Neuron (in vitro differentiated cells): ENCODE data around the gene DOCK4.
"Not testable (repeated sequence)": the region's sequence is repeated elsewhere in the genome, so short reads cannot be mapped to it uniquely, and the experiment has no call there.

Source experiments
- H2AFZ ChIP-seq: one replicate; pipeline ENCODE4 v1.6.1; 2013; ENCODE audit warnings: low read depth, mild to moderate bottlenecking, inconsistent platforms, low read length, moderate library complexity
- H3K27me3 ChIP-seq: one replicate; pipeline ENCODE4 v1.6.1; 2013; ENCODE audit warnings: low read length; ENCODE audit not compliant: insufficient read depth
- H3K36me3 ChIP-seq: one replicate; pipeline ENCODE4 v1.6.1; 2013; ENCODE audit warnings: low read length; ENCODE audit not compliant: insufficient read depth
- H3K4me1 ChIP-seq: one replicate; pipeline ENCODE4 v1.6.1; 2013; ENCODE audit warnings: low read length; ENCODE audit not compliant: insufficient read depth
- H3K4me3 ChIP-seq: 2 replicates; pipeline ENCODE4 v1.5.1; 2013; ENCODE audit warnings: mild to moderate bottlenecking, low read length, moderate library complexity
- H3K9me3 ChIP-seq: one replicate; pipeline ENCODE4 v1.6.1; 2013; ENCODE audit warnings: low read length

Gene DOCK4

GRCh38 chr7:111942450-111943081, 263.6 kb downstream of the DOCK4 start:
- H2AFZ ChIP-seq: no peak overlapping the region
- peaks cover 9% of the 10 kb centered on the region for H3K9me3 ChIP-seq
- no peak overlapping the region for H3K4me3 ChIP-seq
- no peaks in the 10 kb centered on the region for H3K4me1 ChIP-seq
- H3K36me3 ChIP-seq: peaks cover 8% of the 10 kb centered on the region
- H3K27me3 ChIP-seq: no peaks in the 10 kb centered on the region

GRCh38 chr7:111937163-111937562, 269.0 kb downstream of the DOCK4 start:
- no peak overlapping the region for H2AFZ ChIP-seq

GRCh38 chr7:111933609-111934008, 272.6 kb downstream of the DOCK4 start:
- Histone ChIP-seq H3K9me3 (no peaks in the 10 kb centered on the region), H3K4me3 (no peak overlapping the region), H3K4me1 (no peaks in the 10 kb centered on the region), H3K36me3 (peaks cover 3% of the 10 kb centered on the region), H2AFZ (no peak overlapping the region), H3K27me3 (no peaks in the 10 kb centered on the region)

More at GRCh38 chr7:111937163-111937562, 269.0 kb downstream of the DOCK4 start:
- H3K4me3 ChIP-seq: no peak overlapping the region
- no peaks in the 10 kb centered on the region for H3K4me1 ChIP-seq
- no peaks in the 10 kb centered on the region for H3K9me3 ChIP-seq
- H3K36me3 ChIP-seq: peaks cover 5% of the 10 kb centered on the region
- H3K27me3 ChIP-seq: no peaks in the 10 kb centered on the region

- no peak overlapping the region for H2AFZ ChIP-seq
- no peaks in the 10 kb centered on the region for H3K4me1 ChIP-seq
- H3K27me3 ChIP-seq: no peaks in the 10 kb centered on the region
- no peaks in the 10 kb centered on the region for H3K36me3 ChIP-seq
- H3K9me3 ChIP-seq: no peaks in the 10 kb centered on the region
- H3K4me3 ChIP-seq: no peak overlapping the region
These were observed 274.2 kb downstream of the DOCK4 start for GRCh38 chr7:111931958-111932357.

DNA sequence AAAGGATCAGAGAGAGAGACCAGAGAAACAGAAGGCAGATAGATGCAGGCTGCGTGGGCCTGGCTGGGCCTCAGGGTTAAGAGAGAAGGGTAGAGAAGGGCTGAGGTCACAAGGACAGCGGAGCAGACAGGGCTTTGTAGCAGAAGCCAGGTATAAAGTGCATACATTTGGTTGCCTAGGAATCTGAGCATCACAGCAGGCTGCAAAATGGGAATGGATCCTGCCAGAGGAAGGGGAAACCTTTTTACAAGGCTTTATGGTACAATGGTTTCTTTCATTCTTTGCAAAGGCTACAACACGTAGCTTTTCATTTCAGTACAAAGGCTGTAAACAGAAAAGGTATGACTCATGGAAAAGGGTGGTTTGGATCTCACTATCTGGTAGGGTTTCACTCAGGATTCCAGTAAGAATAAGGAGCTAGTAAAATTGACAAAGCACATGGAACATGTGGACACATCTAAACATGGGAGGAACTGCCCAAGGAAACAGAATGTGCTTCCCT, 275.1 kb downstream of the DOCK4 start:
- no peaks in the 10 kb centered on the region for H3K9me3 ChIP-seq
- no peaks in the 10 kb centered on the region for H3K36me3 ChIP-seq
- H3K27me3 ChIP-seq: no peaks in the 10 kb centered on the region
- no peaks in the 10 kb centered on the region for H3K4me1 ChIP-seq
- H2AFZ ChIP-seq: no peak overlapping the region
- no peak overlapping the region for H3K4me3 ChIP-seq

DNA sequence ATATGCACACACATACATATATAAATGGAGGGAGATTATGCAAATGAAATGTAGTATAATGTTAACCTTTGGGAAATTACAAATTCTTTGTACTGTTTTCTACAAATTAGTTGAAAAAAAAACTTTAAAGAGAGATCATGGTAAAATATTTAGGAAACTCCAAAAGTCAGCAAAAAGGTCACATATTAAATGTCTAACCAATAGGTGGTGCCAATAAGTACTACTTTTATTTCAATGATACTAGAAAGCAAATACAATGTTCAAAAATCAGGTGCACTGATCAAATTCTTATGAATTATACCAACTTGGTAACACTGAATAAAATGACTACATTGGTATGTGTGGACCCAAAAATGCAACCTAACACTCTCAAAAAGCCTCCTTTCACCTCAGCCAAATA, 276.9 kb downstream of the DOCK4 start:
- Histone ChIP-seq H2AFZ (no peak overlapping the region), H3K4me3 (no peak overlapping the region), H3K36me3 (no peaks in the 10 kb centered on the region), H3K27me3 (no peaks in the 10 kb centered on the region), H3K4me1 (no peaks in the 10 kb centered on the region), H3K9me3 (no peaks in the 10 kb centered on the region)

GRCh38 chr7:111927353-111928019, 278.7 kb downstream of the DOCK4 start:
- Histone ChIP-seq H3K27me3 (no peaks in the 10 kb centered on the region), H3K4me1 (no peaks in the 10 kb centered on the region), H2AFZ (no peak overlapping the region), H3K9me3 (no peaks in the 10 kb centered on the region), H3K36me3 (no peaks in the 10 kb centered on the region), H3K4me3 (no peak overlapping the region)

DNA sequence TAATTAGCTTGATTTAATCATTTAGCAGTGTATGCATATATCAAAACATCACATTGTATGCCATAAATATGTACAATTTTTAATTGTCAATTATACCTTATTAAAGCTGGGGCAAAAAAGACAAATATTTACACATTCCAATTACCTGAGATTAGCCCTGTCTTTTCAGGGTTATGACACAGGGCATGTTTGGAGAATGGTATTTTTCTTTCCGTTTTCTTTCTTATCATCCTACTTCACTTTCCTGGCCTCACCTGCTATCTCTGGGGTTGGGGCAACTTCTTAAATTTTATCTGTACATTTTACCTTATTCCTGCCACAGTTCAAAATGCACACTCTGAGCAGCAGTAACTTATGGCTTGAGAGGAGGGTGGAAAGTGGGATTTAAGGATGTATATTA, 285.9 kb downstream of the DOCK4 start:
- Histone ChIP-seq H3K9me3 (no peaks in the 10 kb centered on the region), H3K27me3 (no peaks in the 10 kb centered on the region), H3K4me1 (no peaks in the 10 kb centered on the region), H3K36me3 (no peaks in the 10 kb centered on the region), H2AFZ (no peak overlapping the region), H3K4me3 (no peak overlapping the region)

DNA sequence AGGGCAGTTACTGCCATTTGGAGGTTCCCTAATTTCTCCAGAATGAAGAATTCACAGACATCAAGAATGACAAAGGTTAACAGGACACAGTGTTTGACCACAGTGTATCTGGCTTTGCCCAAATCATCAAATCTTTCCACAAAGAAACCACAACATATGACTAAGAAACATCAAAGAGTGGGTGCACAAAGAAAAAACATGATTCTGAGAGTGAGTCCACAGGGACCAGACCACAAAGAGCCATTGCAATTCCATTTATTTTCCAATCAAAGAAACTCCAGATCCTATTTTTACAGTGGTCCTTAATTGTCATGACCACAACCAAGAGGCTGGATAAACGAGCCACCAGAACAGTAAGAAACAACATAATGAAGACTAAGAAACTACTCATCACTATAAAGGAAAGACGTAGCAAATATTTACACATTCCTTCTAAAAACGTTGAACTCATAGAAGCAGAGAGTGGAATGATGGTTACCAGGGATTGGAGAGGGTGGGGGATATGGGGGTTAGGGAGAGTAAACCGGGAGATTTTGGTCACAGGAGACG, 286.5 kb downstream of the DOCK4 start:
- no peaks in the 10 kb centered on the region for H3K27me3 ChIP-seq
- no peaks in the 10 kb centered on the region for H3K4me1 ChIP-seq
- no peaks in the 10 kb centered on the region for H3K9me3 ChIP-seq
- H2AFZ ChIP-seq: no peak overlapping the region
- no peaks in the 10 kb centered on the region for H3K36me3 ChIP-seq
- H3K4me3 ChIP-seq: no peak overlapping the region

DNA sequence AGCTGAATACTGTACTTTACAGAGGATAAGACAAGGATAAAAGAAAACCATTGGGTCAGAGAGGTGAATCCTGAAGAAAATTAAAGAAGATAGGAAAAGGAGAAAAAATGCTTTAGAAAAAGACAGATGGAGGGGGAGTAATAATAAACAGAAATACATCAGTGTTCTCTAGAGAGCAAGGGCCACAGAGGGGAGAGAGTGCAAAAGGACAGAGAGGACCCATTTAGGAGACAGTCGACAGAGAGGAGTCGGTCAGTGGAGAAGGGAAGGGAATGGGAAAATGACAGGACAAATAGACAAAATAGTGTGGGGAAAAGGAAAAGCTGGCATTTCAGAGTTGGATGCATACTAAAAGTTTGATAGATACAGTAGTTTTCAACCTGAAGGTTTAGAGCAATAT, 287.0 kb downstream of the DOCK4 start:
- Histone ChIP-seq H3K36me3 (no peaks in the 10 kb centered on the region), H3K27me3 (no peaks in the 10 kb centered on the region), H3K4me1 (no peaks in the 10 kb centered on the region), H2AFZ (no peak overlapping the region), H3K4me3 (no peak overlapping the region), H3K9me3 (no peaks in the 10 kb centered on the region)

DNA sequence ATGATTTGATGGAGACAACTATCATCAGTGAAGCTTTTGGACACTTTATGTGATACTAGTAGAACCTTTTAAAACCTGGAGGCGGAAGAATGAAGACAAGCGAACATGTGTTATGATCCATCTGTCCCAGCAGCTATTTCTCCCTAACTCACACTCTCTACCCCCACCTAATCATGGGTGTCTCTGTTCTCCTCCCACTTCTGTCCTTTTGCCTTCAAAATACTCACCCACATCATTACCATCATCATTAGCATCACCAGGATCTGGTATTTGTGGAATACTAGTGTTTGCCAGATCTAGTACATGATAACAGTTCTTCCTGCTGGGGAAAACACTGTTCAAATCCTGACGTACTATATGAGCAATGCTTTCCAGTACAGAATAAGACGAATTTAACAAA, 287.7 kb downstream of the DOCK4 start:
- Histone ChIP-seq H3K36me3 (no peaks in the 10 kb centered on the region), H2AFZ (no peak overlapping the region), H3K4me1 (no peaks in the 10 kb centered on the region), H3K4me3 (no peak overlapping the region), H3K27me3 (no peaks in the 10 kb centered on the region), H3K9me3 (no peaks in the 10 kb centered on the region)

GRCh38 chr7:111917404-111917803, 288.8 kb downstream of the DOCK4 start:
- H3K27me3 ChIP-seq: not testable (repeated sequence)

GRCh38 chr7:111914291-111914690, 291.9 kb downstream of the DOCK4 start:
- Histone ChIP-seq H2AFZ (no peak overlapping the region), H3K4me1 (peaks cover 14% of the 10 kb centered on the region), H3K9me3 (no peaks in the 10 kb centered on the region), H3K36me3 (no peaks in the 10 kb centered on the region), H3K27me3 (no peaks in the 10 kb centered on the region), H3K4me3 (no peak overlapping the region)

More at GRCh38 chr7:111917404-111917803, 288.8 kb downstream of the DOCK4 start:
- H2AFZ ChIP-seq, H3K4me3 ChIP-seq, H3K4me1 ChIP-seq, H3K9me3 ChIP-seq, H3K36me3 ChIP-seq: not testable (repeated sequence)
